ENCODE measurements around the gene GALR1.
"Not testable (repeated sequence)": the region's sequence is repeated elsewhere in the genome, so short reads cannot be mapped to it uniquely, and the experiment has no call there.

The GALR1 gene

GRCh38 chr18:77250501-77250925 lies 865 bp downstream of the GALR1 start:
- no peak for DNase-seq (ENCODE audit: low read depth in 2 of 2, low spot score in 1 of 2)

DNA sequence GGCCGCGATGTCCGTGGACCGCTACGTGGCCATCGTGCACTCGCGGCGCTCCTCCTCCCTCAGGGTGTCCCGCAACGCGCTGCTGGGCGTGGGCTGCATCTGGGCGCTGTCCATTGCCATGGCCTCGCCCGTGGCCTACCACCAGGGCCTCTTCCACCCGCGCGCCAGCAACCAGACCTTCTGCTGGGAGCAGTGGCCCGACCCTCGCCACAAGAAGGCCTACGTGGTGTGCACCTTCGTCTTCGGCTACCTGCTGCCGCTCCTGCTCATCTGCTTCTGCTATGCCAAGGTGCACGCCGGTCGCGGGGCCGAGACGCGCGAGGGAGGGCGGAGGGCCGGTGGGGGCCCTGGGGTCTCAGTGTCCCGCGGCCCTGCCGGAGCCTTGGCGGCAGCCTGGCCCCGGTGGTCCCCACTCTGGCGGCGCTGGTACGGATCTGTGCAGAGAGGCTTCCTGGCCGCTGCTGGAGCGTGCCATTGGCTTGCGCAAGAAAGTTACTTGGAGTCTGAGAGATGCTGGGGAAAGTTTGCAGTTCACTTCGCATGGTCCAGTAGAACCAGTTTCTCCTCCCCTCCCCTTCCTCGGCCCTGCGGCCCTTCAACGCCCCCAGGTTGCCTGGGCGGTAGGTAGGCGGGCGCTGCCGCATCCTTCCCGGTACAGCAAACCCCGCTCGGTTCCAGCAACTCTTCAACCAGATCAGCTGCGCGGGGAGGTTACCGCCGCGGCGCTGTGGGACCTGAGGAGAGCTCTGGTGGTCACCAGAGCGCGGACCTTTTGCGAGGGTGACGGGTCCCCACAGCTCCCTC lies 1.5 kb downstream of the GALR1 start:
- no peak for DNase-seq (ENCODE audit: low read depth in 2 of 2, low spot score in 1 of 2)

DNA sequence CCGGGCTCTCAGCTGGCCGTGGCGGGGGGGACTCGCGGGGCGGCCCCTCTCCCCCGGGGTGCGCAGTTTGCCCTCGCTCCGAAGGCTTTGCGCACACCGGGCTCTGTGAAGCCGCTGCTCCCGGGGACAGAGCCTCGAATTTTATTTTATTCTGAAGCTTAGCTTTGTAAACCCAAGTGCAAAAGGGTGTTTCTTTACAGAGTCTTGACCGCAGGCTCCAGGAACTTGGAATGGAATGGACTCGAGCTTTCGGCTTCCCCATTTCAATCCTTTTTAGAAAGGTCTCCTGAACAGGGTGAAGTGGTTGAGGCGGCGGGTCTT lies 2.0 kb downstream of the GALR1 start:
- DNase-seq (ENCODE audit: low read depth in 2 of 2, low spot score in 1 of 2), result no peak

DNA sequence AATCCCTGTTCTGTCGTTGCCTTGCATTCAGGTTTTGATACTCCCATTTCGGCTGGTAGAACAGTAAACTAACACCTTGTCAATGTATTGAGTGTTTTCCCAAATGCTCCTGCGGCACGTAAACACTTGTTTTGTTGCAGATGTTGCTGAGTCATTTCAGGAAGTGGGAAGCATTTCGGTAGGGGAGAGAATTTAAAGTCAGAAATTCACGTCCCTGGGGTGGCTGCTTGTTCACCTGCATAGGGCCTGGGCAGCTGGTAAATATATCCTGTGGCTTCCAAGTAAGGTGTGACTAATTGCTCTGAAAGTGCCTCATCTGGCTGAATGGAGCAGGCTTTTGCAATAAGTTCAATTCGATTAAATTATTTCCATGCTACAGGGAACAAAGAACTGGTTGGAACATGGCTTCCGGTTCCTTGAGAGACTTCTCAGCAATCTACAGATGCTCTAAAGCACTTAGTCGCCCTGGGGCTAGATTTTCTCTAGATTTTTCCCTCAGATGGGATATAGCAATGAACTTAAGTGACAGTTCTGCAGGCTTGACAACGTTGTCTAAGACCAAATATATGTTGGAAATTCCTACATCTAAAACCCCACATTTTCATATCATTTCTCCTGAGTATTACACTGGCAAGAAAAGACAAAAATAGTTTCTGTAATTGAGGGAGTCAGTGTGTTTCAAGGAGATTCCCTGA lies 5.2 kb downstream of the GALR1 start:
- no peak for DNase-seq (ENCODE audit: low read depth in 2 of 2, low spot score in 1 of 2)

DNA sequence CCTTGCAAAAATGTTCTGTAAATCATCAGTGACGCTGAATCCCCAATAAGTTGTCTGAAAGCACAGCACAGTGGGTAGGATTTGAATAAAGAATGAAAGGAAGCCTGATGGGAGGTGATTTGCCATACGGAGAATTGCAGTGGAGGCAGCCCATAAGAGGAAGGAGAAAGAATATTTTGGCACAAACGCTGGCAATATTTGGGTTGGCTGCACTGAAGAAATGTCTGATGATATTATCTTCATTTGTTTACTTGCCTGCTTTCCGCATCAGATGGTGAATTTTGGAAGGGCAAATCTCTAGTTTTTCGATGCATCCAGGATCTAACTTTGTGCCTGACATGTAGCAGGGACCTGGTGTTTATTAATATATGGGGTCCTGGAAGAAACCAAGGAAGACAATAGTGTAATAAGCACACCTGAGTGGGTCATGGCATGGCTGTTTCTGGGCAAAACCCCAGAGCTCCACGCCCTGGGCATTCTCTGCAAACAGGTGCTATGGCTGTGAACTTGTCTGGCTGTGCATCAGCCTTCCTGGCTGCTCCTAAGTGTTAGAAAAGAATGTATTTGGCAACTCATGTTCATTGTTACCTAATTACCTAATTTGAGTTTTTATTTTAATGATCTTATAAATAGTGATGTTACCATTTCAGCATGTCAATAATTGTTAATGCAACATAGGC lies 5.9 kb downstream of the GALR1 start:
- no peak for DNase-seq (ENCODE audit: low read depth in 2 of 2, low spot score in 1 of 2)

GRCh38 chr18:77262643-77263465 lies 13.2 kb downstream of the GALR1 start:
- DNase-seq (ENCODE audit: low read depth in 2 of 2, low spot score in 1 of 2), result no peak

DNA sequence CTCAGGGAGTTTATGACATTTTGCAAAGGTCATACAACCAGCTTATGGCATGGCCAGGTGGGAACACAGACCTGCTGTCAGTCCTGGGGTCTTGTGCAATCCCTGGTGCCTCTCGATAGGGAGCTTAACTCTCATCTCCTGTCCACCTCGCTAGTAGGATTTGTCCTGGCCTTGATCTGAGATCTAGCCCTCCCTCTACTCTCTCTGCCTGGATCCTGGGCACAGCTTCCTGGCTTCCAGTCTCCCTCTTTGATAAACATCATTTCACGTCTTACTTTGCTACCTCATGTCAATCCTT lies 13.8 kb downstream of the GALR1 start:
- no peak for DNase-seq (ENCODE audit: low read depth in 2 of 2, low spot score in 1 of 2)

GRCh38 chr18:77267969-77268368 lies 18.3 kb downstream of the GALR1 start:
- no peak for DNase-seq (ENCODE audit: low read depth in 2 of 2, low spot score in 1 of 2)

DNA sequence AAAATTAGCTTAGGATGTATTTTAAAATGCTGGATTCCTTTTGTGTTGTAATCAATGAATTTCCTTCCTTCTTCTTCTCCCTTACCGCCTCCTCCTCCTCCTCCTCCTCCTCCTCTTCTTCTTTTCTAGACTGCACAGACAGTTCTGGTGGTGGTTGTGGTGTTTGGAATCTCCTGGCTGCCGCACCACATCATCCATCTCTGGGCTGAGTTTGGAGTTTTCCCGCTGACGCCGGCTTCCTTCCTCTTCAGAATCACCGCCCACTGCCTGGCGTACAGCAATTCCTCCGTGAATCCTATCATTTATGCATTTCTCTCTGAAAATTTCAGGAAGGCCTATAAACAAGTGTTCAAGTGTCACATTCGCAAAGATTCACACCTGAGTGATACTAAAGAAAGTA lies 18.8 kb downstream of the GALR1 start:
- no peak for DNase-seq (ENCODE audit: low read depth in 2 of 2, low spot score in 1 of 2)

GRCh38 chr18:77271576-77272481 lies 22.2 kb downstream of the GALR1 start:
- no peak for DNase-seq (ENCODE audit: low read depth in 2 of 2, low spot score in 1 of 2)

DNA sequence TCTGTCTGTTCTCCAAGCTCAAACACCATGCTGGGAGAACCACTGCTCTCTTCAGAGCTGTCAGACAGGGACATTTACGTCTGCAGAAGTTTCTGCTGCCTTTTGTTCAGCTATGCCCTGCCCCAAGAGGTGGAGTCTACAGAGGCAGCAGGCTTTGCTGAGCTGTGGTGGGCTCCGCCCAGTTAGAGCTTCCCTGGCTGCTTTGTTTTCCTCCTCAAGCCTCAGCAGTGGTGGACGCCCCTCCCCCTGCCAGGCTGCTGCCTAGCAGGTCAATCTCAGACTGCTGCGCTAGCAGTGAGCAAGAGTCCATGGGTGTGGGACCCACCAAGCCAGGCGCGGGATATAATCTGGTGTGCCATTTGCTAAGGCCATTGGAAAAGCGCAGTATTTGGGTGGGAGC lies 41.2 kb downstream of the GALR1 start:
- DNase-seq (ENCODE audit: low read depth in 2 of 2, low spot score in 1 of 2), result not testable (repeated sequence)

DNA sequence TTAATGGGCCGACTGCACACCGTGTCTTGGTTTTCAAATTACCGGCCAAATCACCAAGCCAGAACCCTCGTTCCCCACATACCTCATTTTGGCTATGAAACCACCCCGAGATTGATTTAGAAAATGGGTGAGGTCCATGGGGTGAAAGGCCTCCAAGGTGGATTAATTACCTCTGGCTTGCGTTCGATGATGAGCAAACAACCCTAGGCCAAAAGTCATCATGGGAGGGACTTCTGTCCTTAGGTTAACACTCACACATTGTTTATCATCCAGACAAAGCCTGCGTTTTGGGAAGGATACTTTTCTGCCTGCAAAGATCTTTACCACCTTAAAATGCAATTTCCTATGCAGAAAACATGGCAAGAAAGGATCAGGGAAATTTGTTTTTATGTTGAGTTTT lies 48.5 kb downstream of the GALR1 start:
- no peak for DNase-seq (ENCODE audit: low read depth in 2 of 2, low spot score in 1 of 2)

- no peak for DNase-seq (ENCODE audit: low read depth in 2 of 2, low spot score in 1 of 2)
Observed at GRCh38 chr18:77299706-77300105, 50.1 kb downstream of the GALR1 start.

- no peak for DNase-seq (ENCODE audit: low read depth in 2 of 2, low spot score in 1 of 2)
Observed at GRCh38 chr18:77300579-77300978, 50.9 kb downstream of the GALR1 start.

GRCh38 chr18:77304268-77304667 lies 54.6 kb downstream of the GALR1 start:
- DNase-seq (ENCODE audit: low read depth in 2 of 2, low spot score in 1 of 2), result no peak

DNA sequence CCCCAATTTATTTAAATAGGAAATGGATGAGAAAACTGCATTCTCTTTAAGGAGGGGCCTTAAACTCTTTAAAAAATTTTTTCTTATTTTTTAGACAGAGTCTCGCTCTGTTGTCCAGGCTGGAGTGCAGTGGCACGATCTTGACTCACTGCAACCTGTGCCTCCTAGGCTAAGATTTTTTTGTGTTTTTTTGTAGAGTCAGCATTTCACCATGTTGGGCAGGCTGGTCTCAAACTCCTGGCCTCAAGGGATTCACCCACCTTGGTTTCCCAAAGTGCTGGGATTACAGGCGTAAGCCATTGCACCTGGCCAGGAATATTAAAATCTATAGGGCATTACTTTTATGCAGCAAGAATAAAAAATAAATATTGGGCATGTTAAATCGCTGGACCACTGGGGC lies 56.0 kb downstream of the GALR1 start:
- no peak for DNase-seq (ENCODE audit: low read depth in 2 of 2, low spot score in 1 of 2)

- no peak for DNase-seq (ENCODE audit: low read depth in 2 of 2, low spot score in 1 of 2)
Observed at GRCh38 chr18:77308216-77308615, 58.6 kb downstream of the GALR1 start.

DNA sequence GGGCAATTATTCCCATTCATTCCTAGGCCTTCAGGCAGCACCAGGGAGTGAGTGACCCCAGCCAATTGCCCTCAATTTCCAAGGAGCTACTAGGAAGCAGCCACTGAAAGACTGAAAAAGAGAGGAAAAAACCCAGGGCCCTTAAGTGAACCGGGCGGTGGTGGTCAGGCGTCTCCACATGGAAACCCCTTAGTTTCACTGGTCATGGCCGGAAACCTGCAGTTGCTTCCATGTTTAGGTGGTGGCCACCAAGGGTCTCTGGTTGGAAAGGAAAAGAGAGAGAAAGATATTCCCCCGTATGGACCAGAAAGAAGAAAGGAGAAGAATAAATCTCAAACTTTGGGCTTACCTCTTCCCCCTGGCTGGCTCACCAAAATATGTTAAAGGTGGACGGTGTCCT lies 64.9 kb downstream of the GALR1 start:
- no peak for DNase-seq (ENCODE audit: low read depth in 2 of 2, low spot score in 1 of 2)

- no peak for DNase-seq (ENCODE audit: low read depth in 2 of 2, low spot score in 1 of 2)
Observed at GRCh38 chr18:77314952-77315351, 65.3 kb downstream of the GALR1 start.

DNA sequence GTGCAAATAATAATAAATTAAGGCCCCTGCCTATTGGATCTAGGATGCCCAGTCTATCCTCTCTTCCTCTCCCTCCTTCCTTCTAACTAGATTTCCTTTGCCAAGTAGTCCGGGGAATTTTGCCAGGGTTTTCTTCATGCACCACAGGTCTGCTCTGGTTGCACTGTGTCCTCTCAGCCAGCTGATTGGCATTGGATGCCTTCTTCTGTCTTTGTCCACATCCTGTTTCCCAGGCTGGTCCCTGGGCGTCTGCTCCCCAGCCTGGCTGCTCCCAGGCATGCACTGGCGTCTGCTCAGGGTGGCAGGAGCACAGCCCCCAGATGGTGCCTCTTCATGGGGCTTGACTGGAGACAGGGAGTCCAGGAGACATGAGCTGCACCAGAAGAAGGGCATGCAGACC lies 66.4 kb downstream of the GALR1 start:
- no peak for DNase-seq (ENCODE audit: low read depth in 2 of 2, low spot score in 1 of 2)

GRCh38 chr18:77316641-77317040 lies 67.0 kb downstream of the GALR1 start:
- DNase-seq (ENCODE audit: low read depth in 2 of 2, low spot score in 1 of 2), result no peak
